Gastrocnemius medialis (tissue), 4 donors: ENCODE data around the gene PARD3. TPM values are rescaled to one million over a fixed set of nuclear protein-coding genes. Genes with fewer than 3 reads are reported as not detected.

ENCODE experiments used
- ATAC-seq, 2 donors: fragments of 150-250 bp; one replicate each; pipeline ENCODE4 v1.9.1; 2016
- DNase-seq, 2 donors: peaks; one replicate each; pipeline ENCODE4 v3.0.0-alpha.2; 2019
- H3K27ac ChIP-seq, 4 donors: fragments of 200-600 bp; sonication (generic); 1 replicate in 1 of 4; 2 replicates in 3 of 4; pipeline ENCODE4 v1.5.1; 2016 to 2018; ENCODE audit warnings: mild to moderate bottlenecking in 2 of 4, moderate library complexity in 1 of 4
- H3K27me3 ChIP-seq, 3 donors: fragments of 200-600 bp; sonication (generic) in 2 of 3; 1 replicate in 1 of 3; 2 replicates in 2 of 3; pipeline versions ENCODE4 v1.5.1 to v1.6.0; 2016 to 2019; ENCODE audit warnings: mild to moderate bottlenecking in 1 of 3, moderate library complexity in 1 of 3
- H3K36me3 ChIP-seq, 2 donors: fragments of 200-600 bp; sonication (generic) in 1 of 2; one replicate each; pipeline ENCODE4 v1.5.1; 2017 to 2018
- H3K4me1 ChIP-seq, 2 donors: fragments of 200-600 bp; sonication (generic) in 1 of 2; one replicate each; pipeline ENCODE4 v1.5.1; 2016 to 2017; ENCODE audit warnings: mild to moderate bottlenecking in 2 of 2
- H3K4me3 ChIP-seq, 4 donors: fragments of 200-600 bp; sonication (generic) in 3 of 4; 1 replicate in 1 of 4; 2 replicates in 3 of 4; pipeline ENCODE4 v1.5.1; 2016 to 2019; ENCODE audit warnings: mild to moderate bottlenecking in 2 of 4
- H3K9me3 ChIP-seq, 3 donors: fragments of 200-600 bp; sonication (generic) in 2 of 3; 1 replicate in 1 of 3; 2 replicates in 2 of 3; pipeline ENCODE4 v1.5.1; 2016 to 2019
- POLR2A ChIP-seq, 2 donors: fragments of 450-650 bp; IDR thresholded peaks; one replicate each; pipeline ENCODE4 v1.6.1; 2017; ENCODE audit warnings: antibody characterized with exemption in 2 of 2, mild to moderate bottlenecking in 2 of 2, moderate library complexity in 2 of 2
- in situ Hi-C, 4 donors: fragments of 200-750 bp; cut with MboI; loops; one replicate each; pipeline versions ENCODE4 v1.15.0 to v1.8.0; 2017; ENCODE audit warnings: low sequenced_read_pairs in 4 of 4
- intact Hi-C: fragments of 100-400 bp; cut with DNase I; formaldehyde crosslinking; loops from one replicate; pipeline ENCODE4 v1.15.1; 2023; ENCODE audit warnings: low total_unique reads
- total RNA-seq, 4 donors: library from RNA; depleted of rRNA; stranded (reverse); fragments of >200 nt; gene quantifications; one replicate each; pipeline versions ENCODE4 v1.1.0 to v1.2.3, GENCODE V29; 2016
- TF ChIP-seq, protein P1 (sequence below), 5 experiments: fragments of 450-650 bp in 3 of 5; fragments of 200-600 bp in 2 of 5; sonication (generic) in 2 of 5; IDR thresholded peaks in 4 of 5; conservative IDR thresholded peaks in 1 of 5; 1 replicate in 4 of 5; 2 replicates in 1 of 5; pipeline ENCODE4 v1.5.1; 2016 to 2019; ENCODE audit warnings: antibody characterized with exemption in 5 of 5, mild to moderate bottlenecking in 3 of 5, moderate library complexity in 3 of 5

The PARD3 gene
- total RNA-seq, 4 donors from 2014 or later, result 64.6 to 75.8 (median 68.3) TPM

DNA sequence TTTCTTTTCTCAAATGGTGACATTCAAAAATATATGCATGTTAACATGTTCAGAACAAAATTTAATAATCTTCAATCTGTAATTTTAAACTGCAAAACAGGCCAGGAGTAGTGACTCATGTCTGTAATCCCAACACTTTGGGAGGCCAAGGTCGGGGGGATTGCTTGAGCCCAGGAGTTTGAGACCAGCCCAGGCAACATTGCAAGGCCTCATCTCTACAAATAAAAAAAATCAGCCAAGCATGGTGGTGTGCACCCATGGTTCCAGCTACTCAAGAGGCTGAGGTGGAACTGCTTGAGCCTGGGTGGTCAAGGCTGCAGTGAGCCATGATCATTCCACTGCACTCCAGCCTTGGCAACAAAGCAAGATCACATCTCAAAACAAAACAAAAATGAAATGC is 394.3 kb downstream of the PARD3 start:
- H3K27ac ChIP-seq, result no peak overlapping the region
- in situ Hi-C loops, result no loop called here
- no peak overlapping the region for H3K4me3 ChIP-seq
- H3K9me3 ChIP-seq, result no peaks in the 10 kb centered on the region
- ATAC-seq (no peak), DNase-seq (no peak)
- TF ChIP-seq POLR2A (IDR thresholded peaks at IDR 0.05), result no peak
- TF ChIP-seq, protein P1, sequence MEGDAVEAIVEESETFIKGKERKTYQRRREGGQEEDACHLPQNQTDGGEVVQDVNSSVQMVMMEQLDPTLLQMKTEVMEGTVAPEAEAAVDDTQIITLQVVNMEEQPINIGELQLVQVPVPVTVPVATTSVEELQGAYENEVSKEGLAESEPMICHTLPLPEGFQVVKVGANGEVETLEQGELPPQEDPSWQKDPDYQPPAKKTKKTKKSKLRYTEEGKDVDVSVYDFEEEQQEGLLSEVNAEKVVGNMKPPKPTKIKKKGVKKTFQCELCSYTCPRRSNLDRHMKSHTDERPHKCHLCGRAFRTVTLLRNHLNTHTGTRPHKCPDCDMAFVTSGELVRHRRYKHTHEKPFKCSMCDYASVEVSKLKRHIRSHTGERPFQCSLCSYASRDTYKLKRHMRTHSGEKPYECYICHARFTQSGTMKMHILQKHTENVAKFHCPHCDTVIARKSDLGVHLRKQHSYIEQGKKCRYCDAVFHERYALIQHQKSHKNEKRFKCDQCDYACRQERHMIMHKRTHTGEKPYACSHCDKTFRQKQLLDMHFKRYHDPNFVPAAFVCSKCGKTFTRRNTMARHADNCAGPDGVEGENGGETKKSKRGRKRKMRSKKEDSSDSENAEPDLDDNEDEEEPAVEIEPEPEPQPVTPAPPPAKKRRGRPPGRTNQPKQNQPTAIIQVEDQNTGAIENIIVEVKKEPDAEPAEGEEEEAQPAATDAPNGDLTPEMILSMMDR (IDR thresholded peaks at IDR 0.05 in 4 of 5, conservative IDR thresholded peaks at IDR 0.05 in 1 of 5), result no peak
- H3K27me3 ChIP-seq, result no peaks in the 10 kb centered on the region
- intact Hi-C loops, result no loop called here
- H3K4me1 ChIP-seq, result no peaks in the 10 kb centered on the region
- H3K36me3 ChIP-seq, result no peaks in the 10 kb centered on the region

DNA sequence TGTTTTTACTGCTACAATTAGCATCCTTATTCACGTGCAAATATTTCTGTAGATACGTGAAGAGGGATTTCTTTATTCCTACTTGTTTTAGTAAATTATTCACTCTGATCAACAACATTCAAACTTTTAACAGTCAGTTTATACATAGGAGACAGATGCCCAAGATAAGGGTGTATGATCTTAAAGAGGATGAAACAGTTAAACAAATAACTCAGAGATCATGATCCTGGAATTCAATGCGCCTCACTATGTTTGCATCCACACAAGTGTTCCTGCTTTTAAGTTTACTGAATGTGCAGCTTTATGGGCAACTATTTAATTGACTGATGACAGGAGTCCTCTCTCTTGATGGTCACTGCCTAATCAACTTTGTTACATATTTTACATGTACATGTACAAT is 394.8 kb downstream of the PARD3 start:
- TF ChIP-seq, protein P1 (IDR thresholded peaks at IDR 0.05 in 4 of 5, conservative IDR thresholded peaks at IDR 0.05 in 1 of 5), result no peak
- TF ChIP-seq POLR2A (IDR thresholded peaks at IDR 0.05), result no peak
- H3K36me3 ChIP-seq, result no peaks in the 10 kb centered on the region
- intact Hi-C loops (no loop called here), in situ Hi-C loops (no loop called here)
- H3K27me3 ChIP-seq, result no peaks in the 10 kb centered on the region
- no peaks in the 10 kb centered on the region for H3K4me1 ChIP-seq
- no peaks in the 10 kb centered on the region for H3K9me3 ChIP-seq
- no peak for ATAC-seq
- DNase-seq, result no peak
- H3K4me3 ChIP-seq, result no peak overlapping the region
- H3K27ac ChIP-seq, result no peak overlapping the region

DNA sequence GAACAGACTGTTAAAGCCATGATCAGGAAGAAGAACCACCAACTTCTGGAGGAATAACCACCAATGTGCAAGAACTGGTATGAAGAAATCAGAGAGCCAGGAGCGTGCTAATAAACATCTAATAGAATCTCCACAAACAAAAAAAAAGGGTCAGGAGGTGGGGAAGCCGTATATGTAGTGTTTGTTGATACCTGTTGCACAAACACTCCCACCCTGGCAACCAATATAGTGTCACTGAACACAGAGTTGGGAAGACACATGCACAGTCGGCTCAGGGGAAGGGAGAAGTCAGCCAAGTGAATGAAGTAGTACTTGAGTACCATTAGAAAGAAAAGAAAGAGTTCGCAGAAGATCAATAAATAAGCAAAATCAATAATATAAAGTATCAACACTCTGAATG is 400.1 kb downstream of the PARD3 start:
- no peak for ATAC-seq
- Histone ChIP-seq H3K9me3 (no peaks in the 10 kb centered on the region), H3K27ac (no peak overlapping the region), H3K4me3 (no peak overlapping the region), H3K36me3 (no peaks in the 10 kb centered on the region), H3K4me1 (no peaks in the 10 kb centered on the region), H3K27me3 (no peaks in the 10 kb centered on the region)
- TF ChIP-seq POLR2A (IDR thresholded peaks at IDR 0.05), result no peak
- TF ChIP-seq, protein P1 (IDR thresholded peaks at IDR 0.05 in 4 of 5, conservative IDR thresholded peaks at IDR 0.05 in 1 of 5), result no peak
- DNase-seq, result no peak
- in situ Hi-C loops (no loop called here), intact Hi-C loops (no loop called here)

DNA sequence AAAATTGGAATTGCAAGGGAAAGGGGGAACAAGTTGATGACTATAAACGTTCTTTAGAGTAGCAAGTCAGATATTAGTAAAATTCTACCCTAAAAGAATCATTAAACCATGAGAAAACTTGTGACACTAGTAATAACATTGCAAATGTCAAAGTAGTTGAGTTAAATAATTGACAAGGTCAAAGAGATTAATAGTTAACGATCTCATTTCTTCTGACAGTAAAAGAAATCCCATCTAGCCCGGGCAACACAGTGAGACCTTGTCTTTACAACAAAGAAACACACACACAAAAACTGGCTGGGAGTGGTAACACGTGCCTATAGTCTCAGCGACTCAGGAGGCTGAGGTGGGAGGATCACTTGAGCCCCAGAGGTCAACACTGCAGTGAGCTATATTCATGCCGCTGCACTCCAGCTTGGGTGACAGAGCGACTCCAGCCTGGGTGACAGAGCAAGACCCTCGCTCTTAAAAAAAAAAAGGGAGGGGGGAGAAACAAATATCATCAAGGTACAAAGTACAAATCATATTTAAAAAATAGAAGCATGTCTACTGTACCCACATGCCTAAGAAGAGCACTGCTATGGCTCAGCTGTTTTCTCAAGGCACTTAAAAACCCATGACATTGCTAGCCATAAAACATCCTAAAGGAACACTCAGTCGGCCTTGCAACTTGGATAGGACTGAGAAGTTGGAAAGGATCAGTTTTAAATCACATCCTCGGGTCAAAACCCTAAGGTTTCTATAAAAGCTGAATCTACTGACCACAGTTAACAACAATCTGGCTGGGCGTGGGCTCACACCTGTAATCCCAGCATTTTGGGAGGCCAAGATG is 401.1 kb downstream of the PARD3 start:
- in situ Hi-C loops, result no loop called here
- H3K9me3 ChIP-seq, result no peaks in the 10 kb centered on the region
- intact Hi-C loops, result no loop called here
- ATAC-seq, result no peak
- H3K4me1 ChIP-seq, result no peaks in the 10 kb centered on the region
- no peak for DNase-seq
- no peak overlapping the region for H3K4me3 ChIP-seq
- H3K27ac ChIP-seq, result no peak overlapping the region
- H3K36me3 ChIP-seq, result no peaks in the 10 kb centered on the region
- no peaks in the 10 kb centered on the region for H3K27me3 ChIP-seq
- no peak for TF ChIP-seq POLR2A (IDR thresholded peaks at IDR 0.05)
- TF ChIP-seq, protein P1 (IDR thresholded peaks at IDR 0.05 in 4 of 5, conservative IDR thresholded peaks at IDR 0.05 in 1 of 5), result no peak
